Ascending aorta (tissue), 2 donors: ENCODE data around the gene PRICKLE2. TPM values are rescaled to one million over a fixed set of nuclear protein-coding genes. Genes with fewer than 3 reads are reported as not detected.

Source experiments
- DNase-seq, 2 donors: peaks; one replicate each; pipeline ENCODE4 v3.0.0-alpha.2; 2019; ENCODE audit warnings: low spot score in 2 of 2
- H3K27ac ChIP-seq, 2 donors: fragments of 200-600 bp; sonication (generic); one replicate each; pipeline ENCODE4 v1.5.1; 2016 to 2017; ENCODE audit warnings: mild to moderate bottlenecking in 1 of 2
- H3K27me3 ChIP-seq: fragments of 200-600 bp; sonication (generic); one replicate; pipeline ENCODE4 v1.5.1; 2017
- H3K36me3 ChIP-seq, 2 donors: fragments of 200-600 bp; sonication (generic); one replicate each; pipeline ENCODE4 v1.5.1; 2016
- H3K4me1 ChIP-seq, 2 donors: fragments of 200-600 bp; sonication (generic); one replicate each; pipeline ENCODE4 v1.5.1; 2016 to 2017; ENCODE audit warnings: mild to moderate bottlenecking in 1 of 2
- H3K4me3 ChIP-seq, 2 donors: fragments of 200-600 bp; sonication (generic); one replicate each; pipeline ENCODE4 v1.5.1; 2016 to 2017; ENCODE audit warnings: mild to moderate bottlenecking in 1 of 2
- H3K9me3 ChIP-seq, 2 donors: fragments of 200-600 bp; sonication (generic); one replicate each; pipeline ENCODE4 v1.5.1; 2016
- intact Hi-C: fragments of 100-400 bp; cut with DNase I; formaldehyde crosslinking; loops from one replicate; pipeline ENCODE4 v1.15.1; 2023
- total RNA-seq: library from RNA; depleted of rRNA; stranded (reverse); fragments of >200 nt; gene quantifications from one replicate; pipeline ENCODE4 v1.1.0, GENCODE V29; 2016
- TF ChIP-seq, protein P1 (sequence below), 3 experiments: fragments of 200-600 bp in 2 of 3; fragments of 450-650 bp in 1 of 3; sonication (generic) in 2 of 3; IDR thresholded peaks; one replicate each; pipeline ENCODE4 v1.5.1; 2016 to 2019; ENCODE audit warnings: antibody characterized with exemption in 3 of 3, mild to moderate bottlenecking in 1 of 3, moderate library complexity in 1 of 3

Gene PRICKLE2
- total RNA-seq, 1 donor from 2014 or later = 24.7 TPM

DNA sequence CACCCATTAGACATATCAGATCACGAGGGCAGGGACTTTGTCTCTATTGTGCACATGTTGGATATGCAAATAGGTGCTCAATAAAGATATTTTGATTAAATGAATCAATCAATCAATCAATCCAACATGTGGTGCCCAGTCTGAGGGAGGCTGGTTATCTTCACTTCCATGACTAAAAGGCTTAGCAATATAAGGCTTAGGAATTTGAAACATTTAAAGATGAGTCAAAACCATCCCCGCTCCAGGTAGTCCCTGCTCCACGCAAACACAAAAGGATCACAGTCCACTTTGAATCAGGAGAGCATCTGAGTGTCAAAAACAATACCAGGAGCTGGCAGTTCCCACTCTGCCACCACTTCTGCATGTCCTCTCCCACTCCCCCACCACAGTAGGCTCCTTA is 25.8 kb upstream of the PRICKLE2 start:
- Histone ChIP-seq H3K27me3 (no peaks in the 10 kb centered on the region), H3K4me1 (no peaks in the 10 kb centered on the region), H3K27ac (no peak overlapping the region), H3K9me3 (no peaks in the 10 kb centered on the region), H3K36me3 (peaks cover 0 to 10% of the 10 kb centered on the region in 2 donors), H3K4me3 (no peak overlapping the region)
- TF ChIP-seq, protein P1, sequence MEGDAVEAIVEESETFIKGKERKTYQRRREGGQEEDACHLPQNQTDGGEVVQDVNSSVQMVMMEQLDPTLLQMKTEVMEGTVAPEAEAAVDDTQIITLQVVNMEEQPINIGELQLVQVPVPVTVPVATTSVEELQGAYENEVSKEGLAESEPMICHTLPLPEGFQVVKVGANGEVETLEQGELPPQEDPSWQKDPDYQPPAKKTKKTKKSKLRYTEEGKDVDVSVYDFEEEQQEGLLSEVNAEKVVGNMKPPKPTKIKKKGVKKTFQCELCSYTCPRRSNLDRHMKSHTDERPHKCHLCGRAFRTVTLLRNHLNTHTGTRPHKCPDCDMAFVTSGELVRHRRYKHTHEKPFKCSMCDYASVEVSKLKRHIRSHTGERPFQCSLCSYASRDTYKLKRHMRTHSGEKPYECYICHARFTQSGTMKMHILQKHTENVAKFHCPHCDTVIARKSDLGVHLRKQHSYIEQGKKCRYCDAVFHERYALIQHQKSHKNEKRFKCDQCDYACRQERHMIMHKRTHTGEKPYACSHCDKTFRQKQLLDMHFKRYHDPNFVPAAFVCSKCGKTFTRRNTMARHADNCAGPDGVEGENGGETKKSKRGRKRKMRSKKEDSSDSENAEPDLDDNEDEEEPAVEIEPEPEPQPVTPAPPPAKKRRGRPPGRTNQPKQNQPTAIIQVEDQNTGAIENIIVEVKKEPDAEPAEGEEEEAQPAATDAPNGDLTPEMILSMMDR (IDR thresholded peaks at IDR 0.05) = no peak
- intact Hi-C loops = no loop called here
- no peak for DNase-seq

DNA sequence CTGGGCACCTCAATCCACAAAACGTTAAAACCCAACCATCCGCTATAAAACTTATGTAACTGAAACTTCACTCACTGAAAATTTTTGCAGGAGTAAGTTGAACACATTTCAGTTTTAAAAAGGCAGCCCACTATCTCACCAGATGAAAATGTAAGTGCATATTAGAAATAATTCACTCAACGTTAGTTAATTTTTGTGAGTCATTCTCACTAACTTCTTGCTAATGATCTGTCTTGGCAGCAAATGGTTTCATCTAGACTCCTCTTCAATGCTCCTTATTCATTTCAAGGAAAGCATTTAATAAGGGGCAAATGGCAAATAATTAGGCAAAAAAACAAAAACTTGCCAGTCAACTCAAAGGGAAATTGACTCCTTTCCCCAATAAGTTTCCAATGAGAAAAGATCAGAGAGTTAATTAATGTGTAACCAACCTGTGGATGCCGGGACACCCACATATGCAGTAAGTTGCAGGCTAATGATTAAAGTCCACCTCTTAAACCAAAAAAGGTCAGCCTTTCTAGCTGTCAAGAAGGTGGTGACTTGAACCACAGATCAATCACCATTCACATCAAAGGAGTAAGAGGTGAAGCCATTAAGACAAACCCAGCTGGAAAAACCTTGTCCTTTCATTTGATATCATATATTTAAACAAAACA is 22.9 kb upstream of the PRICKLE2 start:
- intact Hi-C loops = no loop called here
- H3K4me1 ChIP-seq = no peaks in the 10 kb centered on the region
- no peaks in the 10 kb centered on the region for H3K9me3 ChIP-seq
- H3K36me3 ChIP-seq = no peaks in the 10 kb centered on the region
- no peak overlapping the region for H3K27ac ChIP-seq
- no peak overlapping the region for H3K4me3 ChIP-seq
- TF ChIP-seq, protein P1 (IDR thresholded peaks at IDR 0.05) = no peak
- no peak for DNase-seq
- H3K27me3 ChIP-seq = no peaks in the 10 kb centered on the region

DNA sequence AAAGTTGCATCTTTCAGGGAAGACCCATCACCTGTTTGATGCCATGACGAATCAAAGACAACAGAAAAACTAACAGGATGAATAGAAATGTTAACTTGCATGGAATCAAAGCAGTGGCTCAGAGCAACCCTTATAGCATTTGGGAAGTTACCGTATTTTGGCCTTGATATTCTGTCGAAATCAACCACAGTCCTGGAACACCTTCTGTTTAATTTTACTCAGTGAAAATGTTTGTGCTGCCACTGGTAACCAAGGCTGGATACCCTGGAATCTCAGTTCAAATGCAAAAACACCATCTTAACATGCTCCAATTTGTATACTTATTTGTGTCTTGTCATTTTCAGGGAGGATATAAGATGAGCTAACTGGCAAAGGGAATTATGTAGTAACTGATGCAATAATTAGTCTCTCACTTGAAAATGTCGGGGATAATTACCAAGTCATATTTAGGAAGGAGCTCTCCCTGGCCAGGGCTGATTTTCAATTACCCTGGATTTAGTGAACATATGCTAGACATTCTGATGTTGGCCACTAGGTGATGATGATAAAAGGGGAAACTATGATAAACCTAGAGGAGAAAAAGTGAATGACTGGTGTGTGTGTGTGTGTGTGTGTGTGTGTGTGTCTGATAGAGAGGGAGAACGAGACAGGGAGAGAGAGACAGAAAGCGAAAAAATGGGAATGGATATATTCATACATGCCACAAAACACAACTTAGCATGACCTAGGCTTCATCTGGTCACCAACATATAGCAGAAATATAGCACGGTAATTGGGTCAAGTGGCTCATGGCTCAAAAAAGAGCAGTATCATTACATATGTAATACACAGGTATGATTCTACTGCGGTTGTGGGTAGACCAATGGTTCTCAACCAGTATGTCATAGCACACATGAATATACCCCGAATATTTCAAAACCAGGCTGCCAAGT is 19.0 kb upstream of the PRICKLE2 start:
- H3K4me1 ChIP-seq = peaks cover 2 to 5% of the 10 kb centered on the region in 2 donors
- H3K9me3 ChIP-seq = no peaks in the 10 kb centered on the region
- H3K36me3 ChIP-seq = peaks cover 0 to 3% of the 10 kb centered on the region in 2 donors
- TF ChIP-seq, protein P1 (IDR thresholded peaks at IDR 0.05) = no peak
- H3K4me3 ChIP-seq = no peak overlapping the region
- DNase-seq = no peak
- no peaks in the 10 kb centered on the region for H3K27me3 ChIP-seq
- intact Hi-C loops = no loop called here
- H3K27ac ChIP-seq = no peak overlapping the region

DNA sequence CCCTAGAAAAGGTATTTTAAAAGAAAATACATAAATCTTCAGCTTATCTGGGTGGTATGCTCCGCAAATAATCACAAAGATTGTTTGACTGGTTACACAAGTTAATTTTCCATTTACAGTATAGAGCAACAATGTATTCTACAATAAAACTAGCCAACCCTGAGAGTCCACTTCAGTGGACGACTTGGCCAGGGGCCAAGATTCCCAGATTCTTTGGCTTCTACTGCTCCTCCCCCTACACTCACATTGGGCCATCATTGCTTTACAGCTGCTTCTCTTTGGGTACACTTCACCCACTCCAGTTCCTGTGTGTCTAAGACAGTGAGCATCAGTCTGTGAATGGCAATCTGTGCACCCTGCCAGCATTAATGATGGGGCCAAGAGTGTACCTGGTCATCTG is 17.2 kb upstream of the PRICKLE2 start:
- Histone ChIP-seq H3K27me3 (no peaks in the 10 kb centered on the region), H3K27ac (no peak overlapping the region), H3K36me3 (peaks cover 0 to 6% of the 10 kb centered on the region in 2 donors), H3K9me3 (peaks cover 0 to 2% of the 10 kb centered on the region in 2 donors), H3K4me3 (no peak overlapping the region), H3K4me1 (peaks cover 3 to 13% of the 10 kb centered on the region in 2 donors)
- TF ChIP-seq, protein P1 (IDR thresholded peaks at IDR 0.05) = no peak
- intact Hi-C loops = no loop called here
- no peak for DNase-seq

DNA sequence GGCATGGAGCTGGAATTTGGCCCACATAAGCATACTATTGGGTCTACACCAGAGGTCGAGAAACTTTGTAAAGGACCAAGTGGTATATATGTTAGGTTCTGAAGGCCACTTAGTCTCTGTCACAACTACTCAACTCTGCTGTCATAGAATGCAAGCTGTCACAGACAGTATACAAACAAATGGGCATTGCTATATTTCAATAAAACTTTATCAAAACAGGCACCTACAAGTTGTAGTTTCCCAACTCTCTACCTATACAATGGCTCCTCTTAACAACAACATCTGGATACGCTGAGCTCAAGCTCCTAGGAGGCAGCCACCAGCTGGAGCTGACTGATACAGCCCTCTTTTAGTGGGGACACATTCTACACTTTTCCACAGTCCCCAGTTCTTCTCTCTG is 15.7 kb upstream of the PRICKLE2 start:
- TF ChIP-seq, protein P1 (IDR thresholded peaks at IDR 0.05) = no peak
- intact Hi-C loops = no loop called here
- no peaks in the 10 kb centered on the region for H3K27me3 ChIP-seq
- H3K27ac ChIP-seq = no peak overlapping the region
- H3K36me3 ChIP-seq = peaks cover 0 to 13% of the 10 kb centered on the region in 2 donors
- H3K4me1 ChIP-seq = peaks cover 3 to 13% of the 10 kb centered on the region in 2 donors
- H3K4me3 ChIP-seq = no peak overlapping the region
- H3K9me3 ChIP-seq = peaks cover 0 to 3% of the 10 kb centered on the region in 2 donors
- no peak for DNase-seq
